ENCODE results near the gene CIDEA.
"Not testable (repeated sequence)": the region's sequence is repeated elsewhere in the genome, so short reads cannot be mapped to it uniquely, and the experiment has no call there.

GRCh38 chr18:12212308-12212707, 41.9 kb upstream of the CIDEA start:
- not testable (repeated sequence) for TF ChIP-seq POLR2A (IDR thresholded peaks at IDR 0.05; ENCODE audit: low read length); GATA1 (IDR thresholded peaks at IDR 0.05; ENCODE audit: low read depth, low read length)

All from erythroblast (primary cell).